ENCODE data around the gene KDELR3. TPM values are rescaled to one million over a fixed set of nuclear protein-coding genes. Genes with fewer than 3 reads are reported as not detected.

The KDELR3 gene
- total and polyA plus RNA-seq, 2 experiments from 2014 or later = 5.6 to 5.7 TPM

DNA sequence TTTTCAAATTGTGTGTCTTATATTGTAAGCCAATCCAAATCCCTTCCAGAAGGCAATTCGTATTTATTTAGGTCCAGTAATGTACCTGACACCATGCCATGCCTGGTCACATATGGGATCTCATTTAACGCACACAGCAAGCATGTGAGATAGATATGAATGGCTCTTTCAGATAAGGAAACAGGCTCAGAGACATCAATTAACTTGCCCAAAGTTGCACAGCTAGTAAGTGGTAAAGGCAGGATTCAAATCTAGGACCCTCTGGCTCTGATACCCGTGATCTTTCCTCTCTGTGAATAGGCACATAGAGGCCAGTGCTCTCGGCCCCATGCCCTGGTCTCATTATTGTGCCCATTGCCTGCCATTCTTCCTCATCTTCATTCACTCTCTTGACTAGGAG, 47.2 kb upstream of the KDELR3 start (continued):
- TF ChIP-seq, protein P1, sequence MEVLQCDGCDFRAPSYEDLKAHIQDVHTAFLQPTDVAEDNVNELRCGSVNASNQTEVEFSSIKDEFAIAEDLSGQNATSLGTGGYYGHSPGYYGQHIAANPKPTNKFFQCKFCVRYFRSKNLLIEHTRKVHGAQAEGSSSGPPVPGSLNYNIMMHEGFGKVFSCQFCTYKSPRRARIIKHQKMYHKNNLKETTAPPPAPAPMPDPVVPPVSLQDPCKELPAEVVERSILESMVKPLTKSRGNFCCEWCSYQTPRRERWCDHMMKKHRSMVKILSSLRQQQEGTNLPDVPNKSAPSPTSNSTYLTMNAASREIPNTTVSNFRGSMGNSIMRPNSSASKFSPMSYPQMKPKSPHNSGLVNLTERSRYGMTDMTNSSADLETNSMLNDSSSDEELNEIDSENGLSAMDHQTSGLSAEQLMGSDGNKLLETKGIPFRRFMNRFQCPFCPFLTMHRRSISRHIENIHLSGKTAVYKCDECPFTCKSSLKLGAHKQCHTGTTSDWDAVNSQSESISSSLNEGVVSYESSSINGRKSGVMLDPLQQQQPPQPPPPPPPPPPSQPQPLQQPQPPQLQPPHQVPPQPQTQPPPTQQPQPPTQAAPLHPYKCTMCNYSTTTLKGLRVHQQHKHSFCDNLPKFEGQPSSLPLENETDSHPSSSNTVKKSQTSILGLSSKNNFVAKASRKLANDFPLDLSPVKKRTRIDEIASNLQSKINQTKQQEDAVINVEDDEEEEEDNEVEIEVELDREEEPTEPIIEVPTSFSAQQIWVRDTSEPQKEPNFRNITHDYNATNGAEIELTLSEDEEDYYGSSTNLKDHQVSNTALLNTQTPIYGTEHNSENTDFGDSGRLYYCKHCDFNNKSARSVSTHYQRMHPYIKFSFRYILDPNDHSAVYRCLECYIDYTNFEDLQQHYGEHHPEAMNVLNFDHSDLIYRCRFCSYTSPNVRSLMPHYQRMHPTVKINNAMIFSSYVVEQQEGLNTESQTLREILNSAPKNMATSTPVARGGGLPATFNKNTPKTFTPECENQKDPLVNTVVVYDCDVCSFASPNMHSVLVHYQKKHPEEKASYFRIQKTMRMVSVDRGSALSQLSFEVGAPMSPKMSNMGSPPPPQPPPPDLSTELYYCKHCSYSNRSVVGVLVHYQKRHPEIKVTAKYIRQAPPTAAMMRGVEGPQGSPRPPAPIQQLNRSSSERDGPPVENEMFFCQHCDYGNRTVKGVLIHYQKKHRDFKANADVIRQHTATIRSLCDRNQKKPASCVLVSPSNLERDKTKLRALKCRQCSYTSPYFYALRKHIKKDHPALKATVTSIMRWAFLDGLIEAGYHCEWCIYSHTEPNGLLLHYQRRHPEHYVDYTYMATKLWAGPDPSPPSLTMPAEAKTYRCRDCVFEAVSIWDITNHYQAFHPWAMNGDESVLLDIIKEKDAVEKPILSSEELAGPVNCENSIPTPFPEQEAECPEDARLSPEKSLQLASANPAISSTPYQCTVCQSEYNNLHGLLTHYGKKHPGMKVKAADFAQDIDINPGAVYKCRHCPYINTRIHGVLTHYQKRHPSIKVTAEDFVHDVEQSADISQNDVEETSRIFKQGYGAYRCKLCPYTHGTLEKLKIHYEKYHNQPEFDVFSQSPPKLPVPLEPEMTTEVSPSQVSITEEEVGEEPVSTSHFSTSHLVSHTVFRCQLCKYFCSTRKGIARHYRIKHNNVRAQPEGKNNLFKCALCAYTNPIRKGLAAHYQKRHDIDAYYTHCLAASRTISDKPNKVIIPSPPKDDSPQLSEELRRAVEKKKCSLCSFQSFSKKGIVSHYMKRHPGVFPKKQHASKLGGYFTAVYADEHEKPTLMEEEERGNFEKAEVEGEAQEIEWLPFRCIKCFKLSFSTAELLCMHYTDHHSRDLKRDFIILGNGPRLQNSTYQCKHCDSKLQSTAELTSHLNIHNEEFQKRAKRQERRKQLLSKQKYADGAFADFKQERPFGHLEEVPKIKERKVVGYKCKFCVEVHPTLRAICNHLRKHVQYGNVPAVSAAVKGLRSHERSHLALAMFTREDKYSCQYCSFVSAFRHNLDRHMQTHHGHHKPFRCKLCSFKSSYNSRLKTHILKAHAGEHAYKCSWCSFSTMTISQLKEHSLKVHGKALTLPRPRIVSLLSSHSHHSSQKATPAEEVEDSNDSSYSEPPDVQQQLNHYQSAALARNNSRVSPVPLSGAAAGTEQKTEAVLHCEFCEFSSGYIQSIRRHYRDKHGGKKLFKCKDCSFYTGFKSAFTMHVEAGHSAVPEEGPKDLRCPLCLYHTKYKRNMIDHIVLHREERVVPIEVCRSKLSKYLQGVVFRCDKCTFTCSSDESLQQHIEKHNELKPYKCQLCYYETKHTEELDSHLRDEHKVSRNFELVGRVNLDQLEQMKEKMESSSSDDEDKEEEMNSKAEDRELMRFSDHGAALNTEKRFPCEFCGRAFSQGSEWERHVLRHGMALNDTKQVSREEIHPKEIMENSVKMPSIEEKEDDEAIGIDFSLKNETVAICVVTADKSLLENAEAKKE (CRISPR knock-in tag; IDR thresholded peaks at IDR 0.05) = no peak
- TF ChIP-seq, protein P2, sequence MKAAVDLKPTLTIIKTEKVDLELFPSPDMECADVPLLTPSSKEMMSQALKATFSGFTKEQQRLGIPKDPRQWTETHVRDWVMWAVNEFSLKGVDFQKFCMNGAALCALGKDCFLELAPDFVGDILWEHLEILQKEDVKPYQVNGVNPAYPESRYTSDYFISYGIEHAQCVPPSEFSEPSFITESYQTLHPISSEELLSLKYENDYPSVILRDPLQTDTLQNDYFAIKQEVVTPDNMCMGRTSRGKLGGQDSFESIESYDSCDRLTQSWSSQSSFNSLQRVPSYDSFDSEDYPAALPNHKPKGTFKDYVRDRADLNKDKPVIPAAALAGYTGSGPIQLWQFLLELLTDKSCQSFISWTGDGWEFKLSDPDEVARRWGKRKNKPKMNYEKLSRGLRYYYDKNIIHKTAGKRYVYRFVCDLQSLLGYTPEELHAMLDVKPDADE (IDR thresholded peaks at IDR 0.05) = no peak
- TF ChIP-seq, protein P3, sequence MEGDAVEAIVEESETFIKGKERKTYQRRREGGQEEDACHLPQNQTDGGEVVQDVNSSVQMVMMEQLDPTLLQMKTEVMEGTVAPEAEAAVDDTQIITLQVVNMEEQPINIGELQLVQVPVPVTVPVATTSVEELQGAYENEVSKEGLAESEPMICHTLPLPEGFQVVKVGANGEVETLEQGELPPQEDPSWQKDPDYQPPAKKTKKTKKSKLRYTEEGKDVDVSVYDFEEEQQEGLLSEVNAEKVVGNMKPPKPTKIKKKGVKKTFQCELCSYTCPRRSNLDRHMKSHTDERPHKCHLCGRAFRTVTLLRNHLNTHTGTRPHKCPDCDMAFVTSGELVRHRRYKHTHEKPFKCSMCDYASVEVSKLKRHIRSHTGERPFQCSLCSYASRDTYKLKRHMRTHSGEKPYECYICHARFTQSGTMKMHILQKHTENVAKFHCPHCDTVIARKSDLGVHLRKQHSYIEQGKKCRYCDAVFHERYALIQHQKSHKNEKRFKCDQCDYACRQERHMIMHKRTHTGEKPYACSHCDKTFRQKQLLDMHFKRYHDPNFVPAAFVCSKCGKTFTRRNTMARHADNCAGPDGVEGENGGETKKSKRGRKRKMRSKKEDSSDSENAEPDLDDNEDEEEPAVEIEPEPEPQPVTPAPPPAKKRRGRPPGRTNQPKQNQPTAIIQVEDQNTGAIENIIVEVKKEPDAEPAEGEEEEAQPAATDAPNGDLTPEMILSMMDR (conservative IDR thresholded peaks at IDR 0.05; ENCODE audit: low read depth in 2 of 2) = no peak

DNA sequence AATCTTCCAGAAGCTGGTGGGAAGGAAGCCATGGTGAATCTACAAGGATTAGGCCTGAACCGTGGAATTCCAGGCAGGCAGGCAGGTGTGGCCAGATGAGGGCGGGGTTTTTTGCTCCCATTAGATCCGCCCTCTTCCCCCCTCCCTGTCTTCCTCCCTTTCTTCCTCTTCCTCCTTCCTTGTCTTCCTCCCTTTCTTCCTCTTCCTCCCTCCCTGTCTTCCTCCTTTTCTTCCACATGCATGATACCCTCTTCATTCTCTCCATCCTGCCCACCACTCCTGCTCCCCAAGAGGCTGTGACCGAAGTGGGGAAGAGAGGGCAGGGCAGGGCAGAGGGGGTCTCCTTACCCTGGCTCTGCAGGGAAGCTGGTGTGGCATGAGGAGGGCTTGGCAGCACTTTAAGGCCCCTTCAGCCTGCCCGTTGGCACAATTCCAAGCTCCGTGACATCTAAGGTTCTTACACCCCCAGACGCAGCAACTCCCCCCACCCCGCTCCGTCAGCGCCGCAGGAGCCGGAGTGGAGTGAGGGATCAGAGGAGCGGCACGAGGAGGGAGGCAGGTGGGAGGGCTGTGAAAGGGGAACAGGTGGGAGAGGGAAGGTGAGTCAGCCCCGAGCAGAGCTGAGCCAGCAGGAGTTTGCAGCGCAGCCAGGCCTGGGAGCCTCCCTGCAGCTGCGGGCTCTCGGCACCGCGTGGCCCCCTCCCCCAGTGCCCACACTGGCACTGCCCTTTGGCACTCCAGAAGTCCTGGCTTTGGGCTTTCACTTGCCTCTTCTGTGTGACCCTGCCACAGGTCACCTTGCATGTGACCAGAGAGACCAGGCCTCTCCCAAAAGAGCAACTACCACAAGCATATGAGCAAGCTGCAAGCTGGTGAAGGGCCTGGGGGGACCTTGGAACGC, 45.0 kb upstream of the KDELR3 start:
- peak overlapping the region; percentile 48 for H3K4me2 ChIP-seq
- peaks cover 7% of the 10 kb centered on the region for H3K4me1 ChIP-seq (ENCODE audit: insufficient read depth)
- H3F3A ChIP-seq (replicated peaks; ENCODE audit: low read depth) = no peaks in the 10 kb centered on the region
- no peak overlapping the region for H3K27ac ChIP-seq (ENCODE audit: low read depth)
- no peaks in the 10 kb centered on the region for H3K36me3 ChIP-seq (ENCODE audit: insufficient read depth)
- H2AFZ ChIP-seq = peak overlapping the region; percentile 97
- no peaks in the 10 kb centered on the region for H4K20me1 ChIP-seq (replicated peaks; ENCODE audit: insufficient read depth)
- H3K4me1 Mint-ChIP-seq = peaks cover 23% of the 10 kb centered on the region
- H3K4me3 Mint-ChIP-seq = no peak overlapping the region; the same call in 2 of the 3 replicates
- no peaks in the 10 kb centered on the region for H3K79me2 ChIP-seq (replicated peaks; ENCODE audit: insufficient read depth)
- no peaks in the 10 kb centered on the region for H3K9me3 Mint-ChIP-seq
- no peaks in the 10 kb centered on the region for H3K36me3 Mint-ChIP-seq (ENCODE audit: low read depth)
- no peaks in the 10 kb centered on the region for H3K9me2 ChIP-seq (ENCODE audit: insufficient read depth)
- DNase-seq (ENCODE audit: low spot score) (peak; percentile 61), ATAC-seq (peak; percentile 71)
- no peak overlapping the region for H3K4me3 ChIP-seq
- H3K27me3 ChIP-seq (ENCODE audit: insufficient read depth) = no peaks in the 10 kb centered on the region
- H3K27me3 Mint-ChIP-seq (ENCODE audit: insufficient read depth, low read depth, poor library complexity) = peaks cover 6% of the 10 kb centered on the region
- H3K27ac Mint-ChIP-seq = peak overlapping the region; percentile 41; the same call in 1 of the 2 replicates
- TF ChIP-seq STAT1 (IDR thresholded peaks at IDR 0.05; ENCODE audit: unreplicated experiment) = no peak
- TF ChIP-seq NANOG (IDR thresholded peaks at IDR 0.05; ENCODE audit: borderline replicate concordance) = no peak
- TF ChIP-seq CREB1 (CRISPR knock-in tag; IDR thresholded peaks at IDR 0.05; ENCODE audit: low read depth) = no peak
- TF ChIP-seq EZH2 (IDR thresholded peaks at IDR 0.05; ENCODE audit: low read depth, unreplicated experiment) = no peak
- TF ChIP-seq, protein P4, sequence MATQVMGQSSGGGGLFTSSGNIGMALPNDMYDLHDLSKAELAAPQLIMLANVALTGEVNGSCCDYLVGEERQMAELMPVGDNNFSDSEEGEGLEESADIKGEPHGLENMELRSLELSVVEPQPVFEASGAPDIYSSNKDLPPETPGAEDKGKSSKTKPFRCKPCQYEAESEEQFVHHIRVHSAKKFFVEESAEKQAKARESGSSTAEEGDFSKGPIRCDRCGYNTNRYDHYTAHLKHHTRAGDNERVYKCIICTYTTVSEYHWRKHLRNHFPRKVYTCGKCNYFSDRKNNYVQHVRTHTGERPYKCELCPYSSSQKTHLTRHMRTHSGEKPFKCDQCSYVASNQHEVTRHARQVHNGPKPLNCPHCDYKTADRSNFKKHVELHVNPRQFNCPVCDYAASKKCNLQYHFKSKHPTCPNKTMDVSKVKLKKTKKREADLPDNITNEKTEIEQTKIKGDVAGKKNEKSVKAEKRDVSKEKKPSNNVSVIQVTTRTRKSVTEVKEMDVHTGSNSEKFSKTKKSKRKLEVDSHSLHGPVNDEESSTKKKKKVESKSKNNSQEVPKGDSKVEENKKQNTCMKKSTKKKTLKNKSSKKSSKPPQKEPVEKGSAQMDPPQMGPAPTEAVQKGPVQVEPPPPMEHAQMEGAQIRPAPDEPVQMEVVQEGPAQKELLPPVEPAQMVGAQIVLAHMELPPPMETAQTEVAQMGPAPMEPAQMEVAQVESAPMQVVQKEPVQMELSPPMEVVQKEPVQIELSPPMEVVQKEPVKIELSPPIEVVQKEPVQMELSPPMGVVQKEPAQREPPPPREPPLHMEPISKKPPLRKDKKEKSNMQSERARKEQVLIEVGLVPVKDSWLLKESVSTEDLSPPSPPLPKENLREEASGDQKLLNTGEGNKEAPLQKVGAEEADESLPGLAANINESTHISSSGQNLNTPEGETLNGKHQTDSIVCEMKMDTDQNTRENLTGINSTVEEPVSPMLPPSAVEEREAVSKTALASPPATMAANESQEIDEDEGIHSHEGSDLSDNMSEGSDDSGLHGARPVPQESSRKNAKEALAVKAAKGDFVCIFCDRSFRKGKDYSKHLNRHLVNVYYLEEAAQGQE (IDR thresholded peaks at IDR 0.05; ENCODE audit: unreplicated experiment) = no peak
- TF ChIP-seq POLR2AphosphoS5 (IDR thresholded peaks at IDR 0.05; ENCODE audit: low read depth) = no peak
- TF ChIP-seq ZNF331 (CRISPR knock-in tag; IDR thresholded peaks at IDR 0.05; ENCODE audit: low read depth) = no peak
- no peak for TF ChIP-seq ZNF114 (CRISPR knock-in tag; IDR thresholded peaks at IDR 0.05)
- TF ChIP-seq JUNB (IDR thresholded peaks at IDR 0.05; ENCODE audit: unreplicated experiment) = no peak
